DND-41 (cell line): ENCODE measurements around the gene CLMN.

ENCODE experiments used
- ATAC-seq: fragments of 200-7000 bp; cut with Tn5 transposase; 3 replicates; pipeline ENCODE4 v1.9.1; 2021; ENCODE audit warnings: low read depth; ENCODE audit not compliant: insufficient read depth
- DNase-seq: peaks from one replicate; pipeline ENCODE4 v3.0.0-alpha.2; 2020
- H2AFZ ChIP-seq: 2 replicates; pipeline ENCODE4 v1.6.0; 2012; ENCODE audit warnings: low read depth, low read length
- H3K27ac ChIP-seq: 2 replicates; pipeline ENCODE4 v1.5.1; 2012; ENCODE audit warnings: low read length, inconsistent platforms
- H3K27me3 ChIP-seq: fragments of 200-600 bp; sonication (generic); 2 replicates; pipeline ENCODE4 v1.6.0; 2012; ENCODE audit warnings: low read length, mild to moderate bottlenecking, inconsistent platforms; ENCODE audit not compliant: insufficient read depth, poor library complexity
- H3K36me3 ChIP-seq: 2 replicates; pipeline ENCODE4 v1.5.1; 2012; ENCODE audit warnings: low read length, inconsistent platforms; ENCODE audit not compliant: insufficient read depth
- H3K4me1 ChIP-seq: 2 replicates; pipeline ENCODE4 v1.5.1; 2012; ENCODE audit warnings: mild to moderate bottlenecking, low read length; ENCODE audit not compliant: insufficient read depth
- H3K4me2 ChIP-seq: 2 replicates; pipeline ENCODE4 v1.6.0; 2012; ENCODE audit warnings: mild to moderate bottlenecking, moderate library complexity, low read length, inconsistent platforms; ENCODE audit not compliant: insufficient read depth
- H3K4me3 ChIP-seq, 2 experiments: fragments of 200-600 bp in 1 of 2; shearing (Covaris generic) in 1 of 2; 2 replicates each; pipeline ENCODE4 v1.5.1; 2012 to 2016; ENCODE audit warnings: inconsistent platforms in 2 of 2, low read length in 2 of 2, mild to moderate bottlenecking in 2 of 2, low read depth in 1 of 2, moderate library complexity in 1 of 2
- H3K79me2 ChIP-seq: 2 replicates; pipeline ENCODE4 v1.6.0; 2012; ENCODE audit warnings: low read length, inconsistent platforms; ENCODE audit not compliant: insufficient read depth
- H3K9ac ChIP-seq: 2 replicates; pipeline ENCODE4 v1.6.0; 2012; ENCODE audit warnings: low read depth, mild to moderate bottlenecking, inconsistent platforms, low read length, moderate library complexity
- H3K9me3 ChIP-seq: 2 replicates; pipeline ENCODE4 v1.5.1; 2012; ENCODE audit warnings: low read length, moderate library complexity, mild to moderate bottlenecking, inconsistent platforms; ENCODE audit not compliant: insufficient read depth, severe bottlenecking
- H4K20me1 ChIP-seq: 2 replicates; pipeline ENCODE4 v1.6.0; 2012; ENCODE audit warnings: low read length; ENCODE audit not compliant: insufficient read depth
- CTCF ChIP-seq: IDR thresholded peaks from 2 replicates; pipeline ENCODE4 v1.5.1; 2012; ENCODE audit warnings: borderline replicate concordance, low read length, moderate library complexity, mild to moderate bottlenecking; ENCODE audit not compliant: poor library complexity, severe bottlenecking; ENCODE audit errors: extremely low read depth
- EZH2 ChIP-seq: IDR thresholded peaks from 3 replicates; pipeline ENCODE4 v1.6.1; 2012; ENCODE audit warnings: borderline replicate concordance, low read depth, mild to moderate bottlenecking, moderate library complexity, low read length, inconsistent platforms; ENCODE audit not compliant: severe bottlenecking

The CLMN gene

GRCh38 chr14:95157327-95158189, 162.2 kb downstream of the CLMN start, which contains the start of gene DICER1:
TSS of gene DICER1 (minus strand) at chr14:95157529. CDS start at chr14:95133458, 24,071 bp downstream.
- Histone ChIP-seq H3K36me3 (peaks cover 4% of the 10 kb centered on the region; the same call in 1 of the 2 replicates), H3K79me2 (peaks cover 60% of the 10 kb centered on the region), H3K9ac (peak within 1 kb of the TSS; percentile 97), H3K27me3 (no peaks in the 10 kb centered on the region), H3K27ac (peak within 1 kb of the TSS; percentile 99), H3K4me2 (peak within 1 kb of the TSS; percentile 67), H3K9me3 (no peaks in the 10 kb centered on the region), H4K20me1 (peaks cover 27% of the 10 kb centered on the region), H2AFZ (peak within 1 kb of the TSS; percentile 90), H3K4me3 (peak within 1 kb of the TSS; percentile 59 to 68), H3K4me1 (peaks cover 38% of the 10 kb centered on the region)
- ATAC-seq, result peak; percentile 86
- DNase-seq, result peak; percentile 93
- no peak for TF ChIP-seq EZH2
- TF ChIP-seq CTCF, result no peak

GRCh38 chr14:95157048-95157326, 162.7 kb downstream of the CLMN start:
- Histone ChIP-seq H3K4me3 (peak overlapping the region; percentile 59 to 68; a peak in 3 of 4 replicates), H3K79me2 (peaks cover 65% of the 10 kb centered on the region), H4K20me1 (peaks cover 31% of the 10 kb centered on the region), H3K9me3 (no peaks in the 10 kb centered on the region), H3K27ac (peak overlapping the region; percentile 99), H3K9ac (peak overlapping the region; percentile 97), H3K4me1 (peaks cover 38% of the 10 kb centered on the region), H2AFZ (peak overlapping the region; percentile 64), H3K27me3 (no peaks in the 10 kb centered on the region), H3K36me3 (peaks cover 4% of the 10 kb centered on the region; the same call in 1 of the 2 replicates), H3K4me2 (peak overlapping the region; percentile 67)
- ATAC-seq (peak; percentile 25), DNase-seq (no peak)
- no peak for TF ChIP-seq EZH2
- TF ChIP-seq CTCF, result no peak

GRCh38 chr14:95156161-95157047, 163.3 kb downstream of the CLMN start:
- Histone ChIP-seq H3K4me2 (peak overlapping the region; percentile 67), H3K36me3 (peaks cover 4% of the 10 kb centered on the region; the same call in 1 of the 2 replicates), H3K9ac (peak overlapping the region; percentile 97), H2AFZ (peak overlapping the region; percentile 64), H3K4me3 (peak overlapping the region; percentile 59; a peak in 3 of 4 replicates), H3K4me1 (peaks cover 38% of the 10 kb centered on the region), H3K27me3 (no peaks in the 10 kb centered on the region), H4K20me1 (peaks cover 37% of the 10 kb centered on the region), H3K79me2 (peaks cover 71% of the 10 kb centered on the region), H3K27ac (peak overlapping the region; percentile 99), H3K9me3 (no peaks in the 10 kb centered on the region)
- no peak for TF ChIP-seq EZH2
- no peak for TF ChIP-seq CTCF
- DNase-seq (peak; percentile 35), ATAC-seq (peak; percentile 36)
